Ovary (tissue), 9 donors: ENCODE data around the gene CUL4A. TPM values are rescaled to one million over a fixed set of nuclear protein-coding genes. Genes with fewer than 3 reads are reported as not detected.

ENCODE experiments used
- DNase-seq, 5 donors: peaks; one replicate each; pipeline ENCODE4 v3.0.0-alpha.2; 2019 to 2020
- H3K27ac ChIP-seq, 2 donors: fragments of 200-600 bp; one replicate each; pipeline versions ENCODE4 v1.5.1 to v1.8.0; 2019 to 2022
- H3K27me3 ChIP-seq: fragments of 200-600 bp; one replicate; pipeline ENCODE4 v1.8.0; 2022
- H3K36me3 ChIP-seq: fragments of 200-600 bp; sonication (generic); one replicate; pipeline ENCODE4 v1.5.1; 2019
- H3K4me1 ChIP-seq: one replicate; pipeline ENCODE4 v1.8.1; 2013; ENCODE audit warnings: mild to moderate bottlenecking, moderate library complexity; ENCODE audit not compliant: insufficient read depth
- H3K4me3 ChIP-seq: fragments of 200-600 bp; sonication (generic); one replicate; pipeline ENCODE4 v1.5.1; 2017
- H3K9me3 ChIP-seq, 2 donors: fragments of 200-600 bp in 1 of 2; sonication (generic) in 1 of 2; one replicate each; pipeline versions ENCODE4 v1.5.1 to v1.8.1; 2013 to 2019; ENCODE audit warnings: mild to moderate bottlenecking in 1 of 2, moderate library complexity in 1 of 2
- EP300 ChIP-seq: sonication (generic); formaldehyde crosslinking; IDR thresholded peaks from one replicate; pipeline ENCODE4 v1.6.1; 2017; ENCODE audit warnings: antibody characterized with exemption
- POLR2A ChIP-seq: fragments of 450-650 bp; IDR thresholded peaks from one replicate; pipeline ENCODE4 v1.6.1; 2017; ENCODE audit warnings: antibody characterized with exemption, mild to moderate bottlenecking, moderate library complexity
- WGBS, 3 donors: extraction: QIAGEN DNeasy Blood & Tissue Kit in 1 of 3; methylation state at CpG; one replicate each; pipeline versions ENCODE4 v1.1.5 to v1.1.7; 2013 to 2017; 5-methylcytosine and 5-hydroxymethylcytosine counted together
- intact Hi-C, 4 donors: fragments of 100-400 bp; cut with DNase I; formaldehyde crosslinking; loops; one replicate each; pipeline versions ENCODE4 v1.11.0 to v1.15.1; 2022 to 2023
- polyA plus RNA-seq, 2 donors: library from polyadenylated mRNA; stranded (reverse); fragments of 200-250 nt in 1 of 2; fragments of 350-450 nt in 1 of 2; fragmentation: Illumina TruSeq in 1 of 2; extraction: RNeasy Lipid Tissue Mini Kit (QIAGEN cat#74804) in 1 of 2; gene quantifications; one replicate each; pipeline ENCODE4 v1.2.3, GENCODE V29; 2013 to 2014
- total RNA-seq, 7 donors: library from RNA; depleted of rRNA in 2 of 7; stranded (reverse); fragments of >200 nt in 2 of 7; fragmentation: NEBNext Ultra II Directional in 3 of 7; extraction: Animal tissue kit (Norgen Biotek cat#: 25700) in 3 of 7; gene quantifications; one replicate each; pipeline versions ENCODE4 v1.1.0 to v1.2.4, GENCODE V29; 2016 to 2023
- TF ChIP-seq, protein P1 (sequence below), 3 donors: fragments of 450-650 bp in 2 of 3; fragments of 200-600 bp in 1 of 3; IDR thresholded peaks; one replicate each; pipeline versions ENCODE4 v1.5.1 to v1.8.0; 2016 to 2022; ENCODE audit warnings: antibody characterized with exemption in 3 of 3, mild to moderate bottlenecking in 1 of 3
- donor health status: DM: no; HTN: no; CAD: no; lungs with moderate emphysema.
- donor health status: DM: no; HTN: no; CAD: no.
- donor health status: Bipolar disorder and iron deficiency.
- donor health status: DM: yes; HTN: yes; CAD: no.
- donor health status: DM: no; HTN: no; CAD: no.
- donor health status: DM: yes; HTN: yes; CAD: no.

Gene CUL4A
- total and polyA plus RNA-seq, 9 donors: 24.0 to 66.4 (median 43.5) TPM

DNA sequence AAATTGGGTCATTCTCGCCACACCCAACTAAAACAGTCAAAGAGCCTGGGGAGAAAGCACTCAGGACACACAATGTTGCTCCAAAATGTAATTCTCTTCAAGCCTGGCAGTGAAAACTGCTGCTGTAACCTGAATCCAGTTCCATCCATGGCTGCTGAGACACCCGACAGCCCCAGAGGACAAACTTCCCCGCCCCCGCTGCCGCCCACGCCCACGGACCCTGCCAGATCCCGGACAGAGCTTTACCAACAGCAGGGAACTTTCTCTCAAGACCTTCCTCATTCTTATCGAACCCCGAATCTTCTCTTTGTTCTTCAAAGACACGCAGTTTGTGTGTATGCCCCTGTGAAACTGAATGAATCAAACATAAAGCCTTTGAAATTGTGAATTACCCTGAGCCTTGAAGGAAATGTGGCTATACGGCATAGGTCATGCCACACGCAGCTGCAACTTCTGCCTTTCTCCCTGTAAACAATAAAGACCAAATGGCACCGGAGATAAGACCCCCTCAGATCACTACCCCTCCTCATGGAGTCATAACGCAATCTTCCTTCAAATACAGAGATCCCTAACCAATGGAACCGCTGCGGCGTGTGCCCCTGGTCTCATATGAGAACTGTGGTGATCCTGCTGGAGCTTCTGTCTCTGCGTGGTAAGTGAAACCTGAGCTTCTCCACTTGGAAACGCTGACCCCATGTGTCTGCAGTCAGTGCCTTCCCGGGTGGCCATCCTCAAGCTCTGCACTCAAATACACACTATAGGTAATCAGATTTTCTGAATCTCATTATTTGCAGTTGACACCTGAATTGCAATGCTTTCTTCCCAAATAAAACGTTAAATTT, 82.8 kb downstream of the CUL4A start:
- 9 to 17% (median 13%) methylated on average over 22 of the region's 22 CpGs for WGBS, 3 donors
- no peak for TF ChIP-seq EP300
- no peak for TF ChIP-seq POLR2A
- TF ChIP-seq, protein P1, sequence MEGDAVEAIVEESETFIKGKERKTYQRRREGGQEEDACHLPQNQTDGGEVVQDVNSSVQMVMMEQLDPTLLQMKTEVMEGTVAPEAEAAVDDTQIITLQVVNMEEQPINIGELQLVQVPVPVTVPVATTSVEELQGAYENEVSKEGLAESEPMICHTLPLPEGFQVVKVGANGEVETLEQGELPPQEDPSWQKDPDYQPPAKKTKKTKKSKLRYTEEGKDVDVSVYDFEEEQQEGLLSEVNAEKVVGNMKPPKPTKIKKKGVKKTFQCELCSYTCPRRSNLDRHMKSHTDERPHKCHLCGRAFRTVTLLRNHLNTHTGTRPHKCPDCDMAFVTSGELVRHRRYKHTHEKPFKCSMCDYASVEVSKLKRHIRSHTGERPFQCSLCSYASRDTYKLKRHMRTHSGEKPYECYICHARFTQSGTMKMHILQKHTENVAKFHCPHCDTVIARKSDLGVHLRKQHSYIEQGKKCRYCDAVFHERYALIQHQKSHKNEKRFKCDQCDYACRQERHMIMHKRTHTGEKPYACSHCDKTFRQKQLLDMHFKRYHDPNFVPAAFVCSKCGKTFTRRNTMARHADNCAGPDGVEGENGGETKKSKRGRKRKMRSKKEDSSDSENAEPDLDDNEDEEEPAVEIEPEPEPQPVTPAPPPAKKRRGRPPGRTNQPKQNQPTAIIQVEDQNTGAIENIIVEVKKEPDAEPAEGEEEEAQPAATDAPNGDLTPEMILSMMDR (IDR thresholded peaks at IDR 0.05): no peak
- Histone ChIP-seq H3K4me3 (no peak overlapping the region), H3K9me3 (no peaks in the 10 kb centered on the region), H3K4me1 (peaks cover 3% of the 10 kb centered on the region), H3K27me3 (no peaks in the 10 kb centered on the region), H3K36me3 (no peaks in the 10 kb centered on the region), H3K27ac (no peak overlapping the region)
- DNase-seq: peak in 1 of 5 donors; percentile 32
- intact Hi-C loops: no loop called here

DNA sequence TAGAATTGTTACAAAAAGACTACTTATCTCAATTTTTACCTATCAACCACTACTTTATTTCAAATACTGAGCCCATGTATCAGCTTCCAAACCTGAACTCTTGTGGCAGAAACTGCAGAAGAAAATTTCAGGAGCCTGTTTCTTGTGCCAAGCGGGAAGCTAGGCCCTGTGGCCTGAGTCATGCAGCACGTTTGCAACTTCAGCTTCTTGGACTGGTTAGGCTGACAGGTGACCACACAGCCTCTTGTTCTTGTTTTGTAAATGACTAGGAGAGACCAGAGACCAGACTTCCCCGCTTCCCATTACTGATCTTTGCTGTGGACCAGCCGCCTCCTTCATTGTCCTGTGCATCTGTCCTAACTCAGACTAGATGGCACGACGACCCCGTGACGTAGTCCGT, 84.3 kb downstream of the CUL4A start:
- no peak overlapping the region for H3K4me3 ChIP-seq
- H3K4me1 ChIP-seq: peaks cover 6% of the 10 kb centered on the region
- WGBS, 3 donors: 71 to 82% (median 79%) methylated on average over 9 of the region's 9 CpGs
- no peaks in the 10 kb centered on the region for H3K9me3 ChIP-seq
- H3K27ac ChIP-seq: no peak overlapping the region
- H3K27me3 ChIP-seq: no peaks in the 10 kb centered on the region
- TF ChIP-seq EP300 (no peak), POLR2A (no peak)
- intact Hi-C loops: no loop called here
- DNase-seq: no peak
- H3K36me3 ChIP-seq: no peaks in the 10 kb centered on the region

DNA sequence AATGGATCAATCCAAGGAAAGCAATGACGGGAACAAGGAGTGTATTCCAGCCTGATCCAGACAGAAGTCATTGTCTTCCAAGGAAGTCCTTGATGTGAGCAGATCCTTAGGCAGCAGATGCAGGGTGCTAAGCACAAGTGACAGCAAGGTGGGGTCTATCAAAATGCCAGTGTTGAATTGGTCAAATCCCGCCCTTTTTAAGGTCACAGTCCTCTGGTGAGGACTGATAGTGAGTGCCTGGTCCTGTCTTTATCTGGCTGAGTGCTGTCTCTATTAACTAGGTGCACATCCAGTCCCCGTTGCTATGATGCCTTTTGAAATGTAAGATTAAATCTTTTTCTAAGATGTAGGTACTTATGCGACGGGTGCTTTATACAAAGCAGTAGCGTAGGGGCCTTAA, 86.4 kb downstream of the CUL4A start:
- TF ChIP-seq POLR2A: no peak
- no peak for TF ChIP-seq EP300
- TF ChIP-seq, protein P1 (IDR thresholded peaks at IDR 0.05): no peak
- peaks cover 6% of the 10 kb centered on the region for H3K4me1 ChIP-seq
- no peak overlapping the region for H3K27ac ChIP-seq
- H3K4me3 ChIP-seq: no peak overlapping the region
- intact Hi-C loops: loop anchor here in 1 of 4 donors (2.0 kb wide), 1 partner anchor 69 kb away; the partner anchor contains the start of gene GRTP1
- no peaks in the 10 kb centered on the region for H3K36me3 ChIP-seq
- WGBS, 3 donors: 84 to 86% (median 85%) methylated on average over 6 of the region's 6 CpGs
- no peaks in the 10 kb centered on the region for H3K27me3 ChIP-seq
- H3K9me3 ChIP-seq: no peaks in the 10 kb centered on the region
- no peak for DNase-seq

DNA sequence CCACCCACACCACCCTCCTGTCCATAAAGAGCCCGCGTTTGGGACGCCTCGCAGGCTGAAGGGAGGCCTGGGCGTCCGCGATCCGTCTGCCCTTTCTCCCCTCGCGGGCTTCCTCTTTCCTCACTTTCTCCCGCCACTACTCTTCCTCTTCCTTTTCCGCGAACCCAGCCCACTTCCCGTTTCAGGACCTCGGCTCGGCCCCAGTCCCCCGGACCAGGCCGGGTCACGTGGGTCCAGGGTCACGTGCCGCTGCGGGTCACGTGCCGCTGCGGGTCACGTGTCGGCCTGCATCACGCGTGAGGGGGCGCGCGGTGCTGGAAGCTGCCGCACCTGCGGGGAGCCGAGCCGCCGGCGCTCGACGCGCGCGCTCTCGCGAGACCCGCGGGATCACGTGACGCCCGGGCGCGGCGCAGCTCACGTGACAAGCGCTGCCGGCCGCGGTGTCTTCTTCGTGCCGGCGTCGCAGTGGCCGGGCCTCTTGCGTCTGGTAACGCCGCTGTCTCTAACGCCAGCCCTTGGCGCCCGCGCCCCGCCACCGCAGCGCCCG, 87.5 kb downstream of the CUL4A start, which contains the start of gene LAMP1:
LAMP1 (plus strand) TSS at position 417 of the 547 bp plus-strand sequence. CDS start 196 bp downstream, outside the sequence.
- Histone ChIP-seq H3K4me1 (peaks cover 6% of the 10 kb centered on the region), H3K4me3 (peak within 1 kb of the TSS; percentile 95), H3K9me3 (no peaks in the 10 kb centered on the region), H3K27me3 (no peaks in the 10 kb centered on the region), H3K27ac (peak within 1 kb of the TSS; percentile 71 to 85), H3K36me3 (no peaks in the 10 kb centered on the region)
- intact Hi-C loops: loop anchor here in 1 of 4 donors (2.0 kb wide), 1 partner anchor 68 kb away; the partner anchor contains the start of gene GRTP1
- TF ChIP-seq POLR2A: peak; percentile 57
- TF ChIP-seq EP300: peak; percentile 88
- TF ChIP-seq, protein P1 (IDR thresholded peaks at IDR 0.05): peak in 2 of 3 donors; percentile 19 to 52
- WGBS, 3 donors: 0% methylated on average over 49 to 74 of the region's 74 CpGs
- DNase-seq: peak; percentile 98 to 100 (median 100)
